K562 (cell line): ENCODE measurements around the gene IRS2. TPM values are rescaled to one million over a fixed set of nuclear protein-coding genes. Genes with fewer than 3 reads are reported as not detected.

ENCODE experiments used
- ATAC-seq: fragments of 200-7000 bp; cut with Tn5 transposase; 3 replicates; pipeline ENCODE4 v1.9.1; 2020; ENCODE audit warnings: moderate library complexity
- BruUV-seq: library from RNA; stranded (reverse); fragments of 400-500 nt; replicated peaks from 2 replicates; lab custom pipeline; 2021; lab: Mats Ljungman, UMichigan
- CTCF ChIA-PET: fragments of 300-600 bp; formaldehyde crosslinking; extraction: SDS; loops from one replicate; lab custom pipeline; 2021; ENCODE audit warnings: low intra/inter-chr PET ratio; lab: Yijun Ruan, JAX
- POLR2A ChIA-PET: fragments of 300-600, 350-650 bp; sonication (Branson Sonifier 250); formaldehyde crosslinking; extraction: SDS; loops from one replicate; lab custom pipeline; 2021; ENCODE audit warnings: antibody characterized with exemption, inconsistent platforms; lab: Yijun Ruan, JAX
- DNase-seq, 4 experiments: peaks; one replicate each; pipeline versions ENCODE4 v3.0.0 to v3.0.0-alpha.2; 2011 to 2018; ENCODE audit warnings: low spot score in 3 of 4, mixed read lengths in 3 of 4; ENCODE audit errors: extremely low read depth in 1 of 4
- FAIRE-seq: peaks from 2 replicates; lab custom pipeline; 2011; peaks lifted over from hg19 to GRCh38; lab: Jason Lieb, UNC
- H2AFZ ChIP-seq: 2 replicates; pipeline ENCODE4 v1.6.0; 2011; ENCODE audit warnings: low read depth, low read length, control low read depth, inconsistent platforms
- H3K27ac ChIP-seq: fragments of 200-600 bp; 3 replicates; pipeline ENCODE4 v1.8.0; 2011; ENCODE audit warnings: low read depth, mild to moderate bottlenecking, control low read depth, inconsistent platforms, low read length, moderate library complexity, mixed read lengths; ENCODE audit errors: extremely low read depth
- H3K27me3 ChIP-seq, 2 experiments: fragments of 300-600 bp in 1 of 2; 2 replicates in 1 of 2; 3 replicates in 1 of 2; pipeline versions ENCODE4 v1.6.0 to v1.8.0; 2011; ENCODE audit warnings: inconsistent platforms in 2 of 2, low read length in 2 of 2, mild to moderate bottlenecking in 1 of 2, mixed read lengths in 1 of 2, moderate library complexity in 1 of 2; ENCODE audit not compliant: control insufficient read depth in 2 of 2, insufficient read depth in 2 of 2
- H3K36me3 ChIP-seq: fragments of 300-600 bp; 3 replicates; pipeline ENCODE4 v1.8.0; 2011; ENCODE audit warnings: mild to moderate bottlenecking, low read length, inconsistent platforms; ENCODE audit not compliant: control insufficient read depth, insufficient read depth
- H3K4me1 ChIP-seq, 2 experiments: fragments of 200-600 bp in 1 of 2; replicated peaks in 1 of 2; 2 replicates in 1 of 2; 3 replicates in 1 of 2; pipeline versions ENCODE4 v1.5.1 to v1.8.0; 2011; ENCODE audit warnings: inconsistent platforms in 2 of 2, low read length in 2 of 2, mild to moderate bottlenecking in 1 of 2, mixed read lengths in 1 of 2, moderate library complexity in 1 of 2; ENCODE audit not compliant: control insufficient read depth in 2 of 2, insufficient read depth in 2 of 2
- H3K4me2 ChIP-seq: 2 replicates; pipeline ENCODE4 v1.6.1; 2011; ENCODE audit warnings: low read length, control low read depth, inconsistent platforms, mixed read lengths; ENCODE audit not compliant: insufficient read depth
- H3K4me3 ChIP-seq: fragments of 200-600 bp; sonication (generic), shearing (Covaris generic); 2 replicates; pipeline ENCODE4 v1.5.1; 2016; ENCODE audit warnings: control low read depth, inconsistent platforms
- H3K79me2 ChIP-seq: fragments of 200-600 bp; 3 replicates; pipeline ENCODE4 v1.8.0; 2011; ENCODE audit warnings: low read length, inconsistent platforms; ENCODE audit not compliant: control insufficient read depth, insufficient read depth
- H3K9ac ChIP-seq, 2 experiments: 2 replicates each; pipeline versions ENCODE4 v1.6.0 to v1.6.1; 2011; ENCODE audit warnings: low read depth in 2 of 2, low read length in 2 of 2, control low read depth in 1 of 2, inconsistent platforms in 1 of 2, mild to moderate bottlenecking in 1 of 2, mixed read lengths in 1 of 2; ENCODE audit not compliant: insufficient read depth in 1 of 2
- H3K9me1 ChIP-seq: one replicate; pipeline ENCODE4 v1.6.0; 2011; ENCODE audit warnings: inconsistent platforms, mild to moderate bottlenecking, low read length, moderate library complexity; ENCODE audit not compliant: control insufficient read depth, insufficient read depth
- H3K9me3 ChIP-seq: replicated peaks from 2 replicates; pipeline ENCODE4 v1.5.1; 2011; ENCODE audit warnings: low read depth, low read length, inconsistent platforms; ENCODE audit not compliant: control insufficient read depth, insufficient read depth
- H4K20me1 ChIP-seq: replicated peaks from 2 replicates; pipeline ENCODE4 v1.6.1; 2011; ENCODE audit warnings: low read length, inconsistent platforms, mixed read lengths; ENCODE audit not compliant: control insufficient read depth, insufficient read depth
- BACH1 ChIP-seq: fragments of 200-800 bp; sonication (Bioruptor generic); IDR thresholded peaks from 2 replicates; pipeline ENCODE4 v1.6.1; 2016; ENCODE audit warnings: missing genetic modification characterization, missing compliant biosample characterization
- HDAC3 ChIP-seq: fragments of 450-650 bp; IDR thresholded peaks from 2 replicates; pipeline ENCODE4 v1.6.1; 2018; ENCODE audit warnings: borderline replicate concordance, mild to moderate bottlenecking, moderate library complexity; ENCODE audit not compliant: partially characterized antibody
- HMGN3 ChIP-seq: IDR thresholded peaks from 2 replicates; pipeline ENCODE4 v1.6.1; 2011; ENCODE audit warnings: borderline replicate concordance, low read depth, mild to moderate bottlenecking, mixed read lengths, low read length; ENCODE audit not compliant: insufficient read length; ENCODE audit errors: extremely low read depth
- HNRNPL ChIP-seq: fragments of 200-400 bp; formaldehyde crosslinking; IDR thresholded peaks from 2 replicates; pipeline ENCODE4 v1.6.1; 2017; ENCODE audit warnings: low read depth, mild to moderate bottlenecking, low read length
- MXI1 ChIP-seq: IDR thresholded peaks from 2 replicates; pipeline ENCODE4 v1.6.1; 2011; ENCODE audit warnings: low read depth, mild to moderate bottlenecking, improper control_type of control experiment, low read length
- NFATC3 ChIP-seq: fragments of 450-650 bp; IDR thresholded peaks from 2 replicates; pipeline ENCODE4 v1.6.1; 2017; ENCODE audit warnings: mild to moderate bottlenecking
- RFX1 ChIP-seq: fragments of 450-650 bp; IDR thresholded peaks from 2 replicates; pipeline ENCODE4 v1.6.1; 2016; ENCODE audit warnings: mild to moderate bottlenecking, moderate library complexity
- SRSF9 ChIP-seq: fragments of 200-400 bp; formaldehyde crosslinking; IDR thresholded peaks from 2 replicates; pipeline ENCODE4 v1.6.1; 2017; ENCODE audit warnings: low read depth, low read length, borderline replicate concordance
- WGBS: fragments of 100-300 bp; shearing (Covaris generic); methylation state at CpG from one replicate; pipeline ENCODE4 v1.1.6; 2016; ENCODE audit warnings: low coverage, mixed read lengths; ENCODE audit not compliant: insufficient coverage; ENCODE audit errors: missing lambda C conversion rate; 5-methylcytosine and 5-hydroxymethylcytosine counted together
- in situ Hi-C: fragments of 300-500 bp; cut with MboI; formaldehyde crosslinking; loops from 4 replicates; pipeline ENCODE4 v1.15.0; 2018; ENCODE audit warnings: inconsistent platforms, mixed read lengths
- intact Hi-C: fragments of 100-400 bp; cut with micrococcal nuclease; formaldehyde crosslinking; loops from 2 replicates; pipeline ENCODE4 v1.14.2; 2022
- polyA plus RNA-seq, 8 experiments: library from polyadenylated mRNA; depleted of rRNA in 4 of 8; stranded (reverse) in 5 of 8; unstranded in 3 of 8; fragments of >200 nt; fragmentation: Nextera tagmentation in 2 of 8; fragmentation: Illumina TruSeq in 1 of 8; extraction: Ambion mirVana in 2 of 8; extraction: Trizol in 1 of 8; gene quantifications; 2 replicates each; pipeline versions ENCODE4 v1.2.1 to v1.2.3, GENCODE V29; 2011 to 2014; ENCODE audit warnings: inconsistent platforms in 1 of 8, missing spikeins in 1 of 8
- total RNA-seq, 7 experiments: library from RNA; depleted of rRNA in 6 of 7; stranded (reverse); fragments of >200 nt in 6 of 7; fragmentation: Illumina TruSeq in 2 of 7; extraction: Trizol in 2 of 7; gene quantifications; 2 replicates each; pipeline versions ENCODE4 v1.2.1 to v1.2.3, GENCODE V29; 2011 to 2021; ENCODE audit warnings: low replicate concordance in 1 of 7
- TF ChIP-seq, protein P1 (sequence below): fragments of 250-450 bp; sonication (Bioruptor Pico); IDR thresholded peaks from 2 replicates; pipeline ENCODE4 v1.5.0; 2020; ENCODE audit warnings: mild to moderate bottlenecking
- TF ChIP-seq, protein P2 (sequence below): sonication (generic); formaldehyde crosslinking; IDR thresholded peaks from 2 replicates; pipeline ENCODE4 v1.8.0; 2022; ENCODE audit warnings: mild to moderate bottlenecking, missing genetic modification reagents
- TF ChIP-seq, protein P3 (sequence below): fragments of 250-450 bp; sonication (Bioruptor Pico); IDR thresholded peaks from 2 replicates; pipeline ENCODE4 v1.8.0; 2021; ENCODE audit warnings: mild to moderate bottlenecking, moderate library complexity
- TF ChIP-seq, protein P4 (sequence below): fragments of 450-650 bp; IDR thresholded peaks from 2 replicates; pipeline ENCODE4 v1.6.1; 2016; ENCODE audit warnings: mild to moderate bottlenecking

The IRS2 gene
- total and polyA plus RNA-seq, 9 of the 15 experiments (the other 6 are each of a cell fraction or from before 2014, with no cell fraction given), result 0.36 to 4.6 (median 0.63) TPM

DNA sequence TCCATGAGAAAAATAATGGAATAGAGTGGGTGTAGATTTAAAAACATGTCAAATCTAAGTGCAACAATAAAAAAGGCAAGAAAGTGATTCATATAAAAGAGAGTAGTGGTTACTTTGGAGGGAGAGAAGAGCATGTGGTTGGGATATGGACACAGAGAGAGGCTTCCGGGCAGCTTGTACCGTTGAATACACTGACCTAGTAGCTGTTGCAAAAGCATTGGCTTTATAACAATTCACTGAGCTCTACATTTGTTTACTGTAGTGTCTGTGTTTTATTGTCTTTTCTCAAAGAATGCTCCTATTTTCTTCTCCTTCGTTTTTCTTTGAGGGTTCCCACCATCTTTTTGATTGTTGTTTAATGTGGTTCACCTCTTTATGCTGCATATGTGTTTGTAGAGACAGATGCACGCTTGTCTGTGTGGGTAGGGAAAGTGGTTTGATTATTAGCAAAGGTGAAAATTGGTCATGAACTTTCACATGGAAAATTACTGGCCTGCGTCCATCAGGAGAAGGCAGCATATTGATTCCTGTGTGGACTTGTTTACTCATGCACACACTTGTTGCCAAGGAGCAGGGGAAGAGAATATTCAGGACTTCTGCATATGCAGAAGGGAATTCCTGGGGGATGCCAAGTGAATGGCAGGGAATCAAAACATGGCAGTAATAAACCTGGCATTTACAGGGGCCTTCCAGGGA, 29.9 kb upstream of the IRS2 start:
- WGBS, result 3% methylated on average over 5 of the region's 5 CpGs
- intact Hi-C loops, result no loop called here
- no peak for ATAC-seq
- Histone ChIP-seq H3K79me2 (no peaks in the 10 kb centered on the region), H3K36me3 (no peaks in the 10 kb centered on the region), H3K9me1 (no peaks in the 10 kb centered on the region), H2AFZ (no peak overlapping the region), H3K9ac (no peak overlapping the region), H3K4me3 (no peak overlapping the region), H3K27me3 (peaks cover 5 to 27% of the 10 kb centered on the region in 2 experiments), H3K9me3 (no peaks in the 10 kb centered on the region), H3K4me1 (no peaks in the 10 kb centered on the region), H4K20me1 (no peaks in the 10 kb centered on the region), H3K4me2 (no peak overlapping the region), H3K27ac (no peak overlapping the region)
- DNase-seq, result no peak
- no TSS peak for BruUV-seq
- CTCF ChIA-PET, result no interaction called here
- no peak for FAIRE-seq
- in situ Hi-C loops, result no loop called here
- TF ChIP-seq NFATC3, result no peak
- TF ChIP-seq, protein P1, sequence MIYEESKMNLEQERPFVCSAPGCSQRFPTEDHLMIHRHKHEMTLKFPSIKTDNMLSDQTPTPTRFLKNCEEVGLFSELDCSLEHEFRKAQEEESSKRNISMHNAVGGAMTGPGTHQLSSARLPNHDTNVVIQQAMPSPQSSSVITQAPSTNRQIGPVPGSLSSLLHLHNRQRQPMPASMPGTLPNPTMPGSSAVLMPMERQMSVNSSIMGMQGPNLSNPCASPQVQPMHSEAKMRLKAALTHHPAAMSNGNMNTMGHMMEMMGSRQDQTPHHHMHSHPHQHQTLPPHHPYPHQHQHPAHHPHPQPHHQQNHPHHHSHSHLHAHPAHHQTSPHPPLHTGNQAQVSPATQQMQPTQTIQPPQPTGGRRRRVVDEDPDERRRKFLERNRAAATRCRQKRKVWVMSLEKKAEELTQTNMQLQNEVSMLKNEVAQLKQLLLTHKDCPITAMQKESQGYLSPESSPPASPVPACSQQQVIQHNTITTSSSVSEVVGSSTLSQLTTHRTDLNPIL (CRISPR knock-in tag), result no peak
- no peak for TF ChIP-seq HNRNPL
- TF ChIP-seq RFX1, result no peak
- no peak for TF ChIP-seq BACH1
- TF ChIP-seq MXI1, result no peak
- TF ChIP-seq, protein P2, sequence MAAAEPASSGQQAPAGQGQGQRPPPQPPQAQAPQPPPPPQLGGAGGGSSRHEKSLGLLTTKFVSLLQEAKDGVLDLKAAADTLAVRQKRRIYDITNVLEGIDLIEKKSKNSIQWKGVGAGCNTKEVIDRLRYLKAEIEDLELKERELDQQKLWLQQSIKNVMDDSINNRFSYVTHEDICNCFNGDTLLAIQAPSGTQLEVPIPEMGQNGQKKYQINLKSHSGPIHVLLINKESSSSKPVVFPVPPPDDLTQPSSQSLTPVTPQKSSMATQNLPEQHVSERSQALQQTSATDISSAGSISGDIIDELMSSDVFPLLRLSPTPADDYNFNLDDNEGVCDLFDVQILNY (CRISPR knock-in tag), result no peak
- no peak for TF ChIP-seq SRSF9
- TF ChIP-seq, protein P3, sequence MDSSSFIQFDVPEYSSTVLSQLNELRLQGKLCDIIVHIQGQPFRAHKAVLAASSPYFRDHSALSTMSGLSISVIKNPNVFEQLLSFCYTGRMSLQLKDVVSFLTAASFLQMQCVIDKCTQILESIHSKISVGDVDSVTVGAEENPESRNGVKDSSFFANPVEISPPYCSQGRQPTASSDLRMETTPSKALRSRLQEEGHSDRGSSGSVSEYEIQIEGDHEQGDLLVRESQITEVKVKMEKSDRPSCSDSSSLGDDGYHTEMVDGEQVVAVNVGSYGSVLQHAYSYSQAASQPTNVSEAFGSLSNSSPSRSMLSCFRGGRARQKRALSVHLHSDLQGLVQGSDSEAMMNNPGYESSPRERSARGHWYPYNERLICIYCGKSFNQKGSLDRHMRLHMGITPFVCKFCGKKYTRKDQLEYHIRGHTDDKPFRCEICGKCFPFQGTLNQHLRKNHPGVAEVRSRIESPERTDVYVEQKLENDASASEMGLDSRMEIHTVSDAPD, result no peak
- TF ChIP-seq, protein P4, sequence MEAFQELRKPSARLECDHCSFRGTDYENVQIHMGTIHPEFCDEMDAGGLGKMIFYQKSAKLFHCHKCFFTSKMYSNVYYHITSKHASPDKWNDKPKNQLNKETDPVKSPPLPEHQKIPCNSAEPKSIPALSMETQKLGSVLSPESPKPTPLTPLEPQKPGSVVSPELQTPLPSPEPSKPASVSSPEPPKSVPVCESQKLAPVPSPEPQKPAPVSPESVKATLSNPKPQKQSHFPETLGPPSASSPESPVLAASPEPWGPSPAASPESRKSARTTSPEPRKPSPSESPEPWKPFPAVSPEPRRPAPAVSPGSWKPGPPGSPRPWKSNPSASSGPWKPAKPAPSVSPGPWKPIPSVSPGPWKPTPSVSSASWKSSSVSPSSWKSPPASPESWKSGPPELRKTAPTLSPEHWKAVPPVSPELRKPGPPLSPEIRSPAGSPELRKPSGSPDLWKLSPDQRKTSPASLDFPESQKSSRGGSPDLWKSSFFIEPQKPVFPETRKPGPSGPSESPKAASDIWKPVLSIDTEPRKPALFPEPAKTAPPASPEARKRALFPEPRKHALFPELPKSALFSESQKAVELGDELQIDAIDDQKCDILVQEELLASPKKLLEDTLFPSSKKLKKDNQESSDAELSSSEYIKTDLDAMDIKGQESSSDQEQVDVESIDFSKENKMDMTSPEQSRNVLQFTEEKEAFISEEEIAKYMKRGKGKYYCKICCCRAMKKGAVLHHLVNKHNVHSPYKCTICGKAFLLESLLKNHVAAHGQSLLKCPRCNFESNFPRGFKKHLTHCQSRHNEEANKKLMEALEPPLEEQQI, result no peak
- no peak for TF ChIP-seq HDAC3
- TF ChIP-seq HMGN3, result no peak
- POLR2A ChIA-PET, result no interaction called here
